ENCODE measurements around the gene VSTM4.

VSTM4 gene

GRCh38 chr10:49009199-49009979, 105.9 kb downstream of the VSTM4 start:
- no peaks in the 10 kb centered on the region for H3K27me3 Mint-ChIP-seq
- no peak overlapping the region for H3K27ac Mint-ChIP-seq
- no peak overlapping the region for H3K4me3 Mint-ChIP-seq
- no peaks in the 10 kb centered on the region for H3K9me3 Mint-ChIP-seq
- H3K4me1 Mint-ChIP-seq: no peaks in the 10 kb centered on the region
- H3K36me3 Mint-ChIP-seq: no peaks in the 10 kb centered on the region

DNA sequence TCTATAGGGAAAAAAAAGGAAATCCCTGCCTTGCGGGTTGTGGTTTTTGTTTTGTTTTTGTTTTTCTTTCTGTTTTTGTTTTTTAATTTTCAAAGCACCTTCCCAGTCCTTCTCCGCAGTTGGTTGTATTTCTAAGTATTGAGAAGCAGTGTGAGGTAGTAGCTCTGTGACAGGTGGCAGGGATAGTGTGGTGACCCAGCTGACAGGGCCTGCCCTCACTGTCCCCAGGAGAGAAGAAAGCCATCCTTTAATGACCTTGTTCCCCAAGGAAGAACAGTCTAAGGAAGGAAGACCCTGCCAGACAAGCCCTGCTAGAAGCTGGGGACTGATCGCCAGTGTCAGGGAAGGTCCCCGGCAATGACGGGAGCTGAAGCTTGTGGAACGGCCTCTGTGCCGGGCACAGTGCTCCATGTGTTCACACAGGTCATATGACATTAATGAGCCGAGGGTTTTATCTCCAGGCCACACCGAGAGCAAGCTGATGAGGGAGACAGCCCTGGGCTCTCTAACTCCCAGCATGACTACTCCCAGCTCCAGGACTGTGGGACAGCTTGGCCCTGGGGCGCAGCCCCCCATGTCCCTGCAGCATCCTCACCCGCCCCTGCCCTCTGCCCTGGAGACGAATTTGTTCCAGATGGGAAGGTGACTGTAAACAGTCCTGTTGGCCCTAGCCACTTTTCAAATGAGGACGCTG, 106.7 kb downstream of the VSTM4 start:
- Mint-ChIP-seq H3K9me3 (no peaks in the 10 kb centered on the region), H3K36me3 (no peaks in the 10 kb centered on the region), H3K4me3 (no peak overlapping the region), H3K4me1 (no peaks in the 10 kb centered on the region), H3K27ac (no peak overlapping the region), H3K27me3 (no peaks in the 10 kb centered on the region)

GRCh38 chr10:49008091-49008490, 107.2 kb downstream of the VSTM4 start:
- Mint-ChIP-seq H3K4me1 (no peaks in the 10 kb centered on the region), H3K27ac (no peak overlapping the region), H3K36me3 (no peaks in the 10 kb centered on the region), H3K27me3 (no peaks in the 10 kb centered on the region), H3K4me3 (no peak overlapping the region), H3K9me3 (no peaks in the 10 kb centered on the region)

DNA sequence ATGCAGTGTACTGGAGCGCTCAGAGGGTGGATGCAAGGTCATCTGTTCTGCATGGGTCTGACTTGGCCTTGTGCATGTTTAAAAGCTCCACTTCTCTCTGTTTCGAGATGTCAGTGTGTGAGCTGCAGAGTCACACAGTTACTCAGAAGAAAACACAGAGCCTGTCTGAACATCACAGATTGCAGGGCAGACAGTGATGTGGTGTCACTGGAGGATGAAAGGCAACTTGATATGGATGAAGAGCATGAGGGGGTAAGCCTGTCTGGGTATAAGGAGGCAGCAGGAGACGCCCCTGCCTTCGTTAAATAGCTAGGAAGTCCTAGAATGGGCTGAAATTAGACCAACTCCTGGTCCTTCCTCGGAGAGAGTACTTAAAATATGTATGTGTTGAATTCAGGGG, 108.2 kb downstream of the VSTM4 start:
- H3K9me3 Mint-ChIP-seq: no peaks in the 10 kb centered on the region
- H3K27me3 Mint-ChIP-seq: no peaks in the 10 kb centered on the region
- no peaks in the 10 kb centered on the region for H3K36me3 Mint-ChIP-seq
- H3K4me1 Mint-ChIP-seq: no peaks in the 10 kb centered on the region
- no peak overlapping the region for H3K4me3 Mint-ChIP-seq
- H3K27ac Mint-ChIP-seq: no peak overlapping the region

DNA sequence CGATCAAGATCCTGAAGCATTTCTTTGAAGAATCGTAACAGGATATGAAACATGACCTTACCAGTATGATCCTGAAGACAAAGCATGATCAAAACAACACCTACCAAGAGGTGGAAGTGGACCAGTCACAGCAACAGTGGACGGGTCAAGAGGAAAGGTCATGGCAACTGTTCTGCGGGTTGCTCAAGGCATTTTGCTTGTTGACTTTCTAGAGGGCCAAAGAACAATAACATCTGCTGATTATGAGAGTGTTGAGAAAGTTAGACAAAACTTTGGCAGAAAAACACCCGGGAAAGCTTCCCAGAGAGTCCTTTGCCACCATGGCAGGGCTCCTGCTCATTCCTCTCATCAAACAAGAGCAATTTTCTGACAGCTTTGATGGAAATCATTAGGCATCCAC, 110.1 kb downstream of the VSTM4 start:
- H3K27ac Mint-ChIP-seq: no peak overlapping the region
- H3K4me3 Mint-ChIP-seq: no peak overlapping the region
- no peaks in the 10 kb centered on the region for H3K36me3 Mint-ChIP-seq
- no peaks in the 10 kb centered on the region for H3K9me3 Mint-ChIP-seq
- no peaks in the 10 kb centered on the region for H3K27me3 Mint-ChIP-seq
- no peaks in the 10 kb centered on the region for H3K4me1 Mint-ChIP-seq

GRCh38 chr10:49001870-49002672, 113.3 kb downstream of the VSTM4 start:
- Mint-ChIP-seq H3K9me3 (no peaks in the 10 kb centered on the region), H3K27ac (no peak overlapping the region), H3K27me3 (no peaks in the 10 kb centered on the region), H3K4me3 (no peak overlapping the region), H3K36me3 (no peaks in the 10 kb centered on the region), H3K4me1 (no peaks in the 10 kb centered on the region)

DNA sequence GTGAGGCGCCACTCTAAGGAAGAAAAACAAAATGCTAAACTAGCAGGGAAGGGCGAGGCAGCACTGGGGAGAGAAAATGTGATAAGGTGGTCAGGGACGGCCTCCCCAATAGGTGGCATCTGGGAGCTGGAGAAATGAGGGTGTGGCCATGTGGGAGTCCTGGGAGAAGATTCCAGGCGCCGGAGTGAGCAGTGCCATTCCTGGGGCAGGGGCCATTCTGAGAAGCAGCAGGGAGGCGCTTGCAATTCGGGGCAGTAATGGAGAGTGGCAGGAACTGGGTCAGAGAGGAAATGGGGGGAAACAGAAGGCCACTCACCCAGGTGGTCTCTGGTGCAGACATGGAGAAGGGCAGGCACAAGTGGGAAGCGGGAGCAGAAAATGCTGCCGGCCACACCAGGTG, 113.9 kb downstream of the VSTM4 start:
- Mint-ChIP-seq H3K4me1 (no peaks in the 10 kb centered on the region), H3K4me3 (no peak overlapping the region), H3K36me3 (no peaks in the 10 kb centered on the region), H3K9me3 (no peaks in the 10 kb centered on the region), H3K27me3 (no peaks in the 10 kb centered on the region), H3K27ac (no peak overlapping the region)

GRCh38 chr10:49000437-49001398, 114.6 kb downstream of the VSTM4 start:
- Mint-ChIP-seq H3K4me3 (no peak overlapping the region), H3K36me3 (no peaks in the 10 kb centered on the region)

GRCh38 chr10:48999346-48999745, 116.0 kb downstream of the VSTM4 start:
- no peak overlapping the region for H3K4me3 Mint-ChIP-seq
- H3K9me3 Mint-ChIP-seq: no peaks in the 10 kb centered on the region
- no peak overlapping the region for H3K27ac Mint-ChIP-seq
- H3K4me1 Mint-ChIP-seq: no peaks in the 10 kb centered on the region
- H3K36me3 Mint-ChIP-seq: no peaks in the 10 kb centered on the region
- no peaks in the 10 kb centered on the region for H3K27me3 Mint-ChIP-seq

More at GRCh38 chr10:49000437-49001398, 114.6 kb downstream of the VSTM4 start:
- Mint-ChIP-seq H3K27me3 (no peaks in the 10 kb centered on the region), H3K4me1 (no peaks in the 10 kb centered on the region), H3K27ac (no peak overlapping the region), H3K9me3 (no peaks in the 10 kb centered on the region)

GRCh38 chr10:48996329-48996728, 119.0 kb downstream of the VSTM4 start:
- Mint-ChIP-seq H3K27ac (no peak overlapping the region), H3K4me3 (no peak overlapping the region), H3K36me3 (no peaks in the 10 kb centered on the region), H3K4me1 (no peaks in the 10 kb centered on the region), H3K9me3 (no peaks in the 10 kb centered on the region), H3K27me3 (no peaks in the 10 kb centered on the region)

GRCh38 chr10:48993627-48994026, 121.7 kb downstream of the VSTM4 start:
- Mint-ChIP-seq H3K9me3 (no peaks in the 10 kb centered on the region), H3K27me3 (no peaks in the 10 kb centered on the region), H3K27ac (no peak overlapping the region), H3K4me3 (no peak overlapping the region), H3K4me1 (no peaks in the 10 kb centered on the region), H3K36me3 (no peaks in the 10 kb centered on the region)

DNA sequence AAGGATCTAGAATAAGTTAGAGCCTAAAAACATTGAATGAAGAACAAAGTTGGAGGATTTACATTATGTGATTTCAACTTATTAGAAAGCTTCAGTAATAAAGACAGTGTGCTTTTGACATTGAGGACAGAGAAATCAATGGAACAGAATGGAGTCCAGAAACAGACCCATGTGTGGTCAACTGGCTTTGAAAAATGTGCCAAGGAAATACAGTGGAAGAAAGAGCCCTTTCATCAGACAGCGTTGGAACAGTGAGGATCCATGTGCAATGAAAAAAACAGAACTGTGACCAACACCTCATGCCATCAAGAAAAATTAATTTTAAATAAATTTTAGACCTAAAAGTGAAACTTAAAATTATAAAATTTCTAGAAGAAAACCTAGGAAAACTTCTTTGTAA, 125.1 kb downstream of the VSTM4 start:
- H3K9me3 Mint-ChIP-seq: no peaks in the 10 kb centered on the region
- no peaks in the 10 kb centered on the region for H3K27me3 Mint-ChIP-seq
- no peaks in the 10 kb centered on the region for H3K36me3 Mint-ChIP-seq
- H3K27ac Mint-ChIP-seq: no peak overlapping the region
- no peak overlapping the region for H3K4me3 Mint-ChIP-seq
- no peaks in the 10 kb centered on the region for H3K4me1 Mint-ChIP-seq

DNA sequence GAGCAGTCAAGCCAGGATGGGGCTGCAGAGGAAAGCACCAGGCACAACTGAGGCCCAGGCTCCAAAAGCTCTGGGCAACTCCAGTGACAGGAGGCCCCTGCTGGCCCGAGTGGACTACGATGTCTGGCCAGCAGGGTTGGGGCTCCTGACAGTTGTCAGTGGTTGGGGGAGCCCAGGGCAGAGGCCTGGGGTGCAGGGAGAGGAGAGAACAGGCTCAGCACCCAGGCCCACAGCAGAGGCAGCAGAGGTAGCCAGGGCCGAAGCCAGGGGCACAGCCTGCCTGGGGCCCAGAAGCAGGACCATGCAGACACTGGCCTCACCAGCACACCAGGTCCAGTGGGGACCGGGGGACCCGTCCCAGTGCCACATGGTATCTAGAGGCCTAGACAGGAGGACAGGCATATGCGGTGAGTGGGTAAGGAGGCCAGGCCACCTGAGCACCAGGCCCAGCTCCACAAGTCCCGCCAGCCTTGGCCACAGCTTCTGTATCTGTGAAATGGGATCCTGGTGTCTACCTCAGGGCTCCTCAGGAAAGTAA, 129.6 kb downstream of the VSTM4 start:
- no peak overlapping the region for H3K27ac Mint-ChIP-seq
- no peaks in the 10 kb centered on the region for H3K27me3 Mint-ChIP-seq
- H3K4me3 Mint-ChIP-seq: no peak overlapping the region
- no peaks in the 10 kb centered on the region for H3K4me1 Mint-ChIP-seq
- no peaks in the 10 kb centered on the region for H3K9me3 Mint-ChIP-seq
- H3K36me3 Mint-ChIP-seq: no peaks in the 10 kb centered on the region

DNA sequence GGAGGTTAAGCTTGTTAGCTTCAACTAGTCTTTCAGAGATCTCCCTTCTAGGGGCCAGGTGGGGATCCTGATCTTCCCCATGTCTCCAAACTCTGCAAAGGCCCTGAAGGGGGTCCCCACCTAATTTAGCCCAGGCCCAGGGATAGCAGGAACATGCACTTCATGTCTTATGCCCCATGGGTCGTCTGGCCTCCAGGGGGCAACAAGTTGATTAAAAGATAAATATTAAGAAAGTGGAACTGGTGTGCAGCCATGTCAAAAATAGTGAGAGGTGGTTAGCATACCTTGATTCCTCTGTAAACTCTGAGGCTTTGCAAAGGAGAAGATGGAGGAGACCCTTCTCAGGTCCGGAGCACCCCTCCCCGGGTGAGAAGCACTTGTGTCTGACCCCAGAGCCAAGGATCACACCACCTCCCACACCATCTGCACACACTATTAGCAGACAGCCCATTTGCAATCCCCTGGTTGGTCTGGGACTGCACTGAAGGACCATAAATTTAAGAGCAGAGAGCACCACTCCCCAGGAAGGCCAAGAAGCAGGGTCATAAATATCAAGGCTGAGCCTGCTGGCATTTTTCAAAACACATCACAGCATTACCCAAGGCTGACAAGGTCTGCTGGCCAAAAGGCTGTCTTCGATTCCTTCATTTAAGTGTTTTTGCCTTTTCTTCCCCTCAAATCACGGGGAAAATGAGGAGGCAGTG, 131.5 kb downstream of the VSTM4 start:
- H3K27ac Mint-ChIP-seq: no peak overlapping the region
- no peaks in the 10 kb centered on the region for H3K27me3 Mint-ChIP-seq
- H3K9me3 Mint-ChIP-seq: no peaks in the 10 kb centered on the region
- H3K4me1 Mint-ChIP-seq: no peaks in the 10 kb centered on the region
- no peaks in the 10 kb centered on the region for H3K36me3 Mint-ChIP-seq
- no peak overlapping the region for H3K4me3 Mint-ChIP-seq

All from activated naive CD4-positive, alpha-beta T cell treated with anti-CD3 and anti-CD28 coated beads, Interleukin-2, amount 50 U/mL, for 24 hours (primary cell).